Fibroblast of lung (primary cell): ENCODE results near the gene CERK.

ENCODE experiments used
- CTCF ChIP-seq, 2 donors: IDR thresholded peaks in 1 of 2; conservative IDR thresholded peaks in 1 of 2; 1 replicate in 1 of 2; 2 replicates in 1 of 2; pipeline ENCODE4 v1.5.1; 2011 to 2012; ENCODE audit warnings: low read length in 2 of 2, control low read depth in 1 of 2, inconsistent platforms in 1 of 2, low read depth in 1 of 2, mild to moderate bottlenecking in 1 of 2
- EZH2 ChIP-seq: IDR thresholded peaks from 2 replicates; pipeline ENCODE4 v1.5.1; 2012; ENCODE audit warnings: low read length, control low read depth, mild to moderate bottlenecking; ENCODE audit errors: missing control alignments

DNA sequence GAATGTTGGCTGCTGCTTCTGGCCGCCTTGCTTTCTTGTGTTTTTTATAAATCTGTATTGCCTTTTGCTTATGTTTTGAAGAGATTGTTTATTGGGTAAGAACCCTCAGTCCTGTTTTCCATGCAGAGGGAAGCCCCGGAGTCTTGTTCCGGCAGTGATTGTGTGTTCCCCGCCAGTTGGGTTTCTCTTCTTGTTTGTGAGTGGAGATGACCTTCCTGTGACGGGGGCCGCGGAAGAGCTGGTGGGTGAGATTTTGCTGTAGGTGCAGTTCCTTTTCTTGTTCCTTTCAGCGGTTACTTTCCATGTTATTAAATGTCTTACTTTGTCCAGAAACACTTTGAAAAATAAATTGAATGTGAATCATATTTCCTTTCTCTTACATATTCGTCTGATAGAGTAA is 32.7 kb upstream of the CERK start:
- TF ChIP-seq CTCF (conservative IDR thresholded peaks at IDR 0.05 in 1 of 2, IDR thresholded peaks at IDR 0.05 in 1 of 2; ENCODE audit: low read depth in 1 of 2, low read length in 2 of 2), result no peak
- no peak for TF ChIP-seq EZH2
